ENCODE results near the gene NR3C1.

The NR3C1 gene

DNA sequence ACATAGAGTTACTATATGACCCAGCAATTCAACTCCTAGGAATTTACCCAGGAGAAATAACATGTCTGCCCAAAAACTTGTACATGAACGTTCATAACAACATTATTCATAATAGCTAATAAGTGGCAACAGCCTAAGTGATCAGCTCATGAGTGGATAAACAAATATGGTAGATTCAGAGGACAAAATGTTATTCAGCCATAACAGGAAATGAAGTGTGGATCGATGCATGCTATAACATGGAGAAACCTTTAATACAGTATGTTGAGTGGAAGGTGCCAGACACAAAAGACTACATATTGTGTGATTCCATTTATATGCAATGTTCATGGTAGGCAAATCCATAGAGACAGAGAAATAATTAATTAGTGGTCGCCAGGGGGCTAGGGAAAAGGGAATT lies 22.3 kb upstream of the NR3C1 start:
- DNase-seq, result no peak

DNA sequence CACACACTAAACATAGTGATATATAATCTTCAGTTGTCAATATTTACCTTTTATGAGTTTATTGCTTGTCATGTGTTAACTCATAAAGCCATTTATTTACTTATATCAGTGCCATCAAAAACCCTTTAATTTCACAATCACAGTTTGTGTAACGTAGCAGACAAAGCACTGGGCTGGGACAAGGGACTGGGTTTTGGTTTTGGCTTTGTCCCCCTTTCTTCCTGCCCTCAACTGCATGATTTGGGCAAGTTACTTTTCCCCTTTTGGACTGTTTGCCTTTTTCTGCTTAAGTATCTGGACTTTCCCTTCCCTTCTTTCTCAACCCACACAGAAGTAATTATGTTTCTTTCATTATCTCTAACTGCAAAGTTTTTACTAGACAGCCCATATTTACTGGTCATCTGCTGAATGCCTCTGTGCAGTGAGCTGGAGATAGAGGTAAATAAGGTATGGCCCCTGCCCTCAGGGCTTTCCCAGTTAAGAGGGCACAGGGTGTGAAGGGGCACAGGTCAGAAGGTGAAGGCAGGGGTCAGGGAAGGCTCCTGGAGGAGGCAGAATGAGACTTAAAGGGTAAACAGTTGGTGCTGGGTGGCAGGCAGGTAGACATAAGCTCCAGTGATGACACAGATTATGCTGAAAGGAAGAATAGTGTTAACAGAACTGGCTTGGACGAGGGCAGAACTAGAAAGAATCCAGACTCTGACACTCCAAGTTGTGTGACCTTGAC lies 14.8 kb upstream of the NR3C1 start:
- no peak for DNase-seq

DNA sequence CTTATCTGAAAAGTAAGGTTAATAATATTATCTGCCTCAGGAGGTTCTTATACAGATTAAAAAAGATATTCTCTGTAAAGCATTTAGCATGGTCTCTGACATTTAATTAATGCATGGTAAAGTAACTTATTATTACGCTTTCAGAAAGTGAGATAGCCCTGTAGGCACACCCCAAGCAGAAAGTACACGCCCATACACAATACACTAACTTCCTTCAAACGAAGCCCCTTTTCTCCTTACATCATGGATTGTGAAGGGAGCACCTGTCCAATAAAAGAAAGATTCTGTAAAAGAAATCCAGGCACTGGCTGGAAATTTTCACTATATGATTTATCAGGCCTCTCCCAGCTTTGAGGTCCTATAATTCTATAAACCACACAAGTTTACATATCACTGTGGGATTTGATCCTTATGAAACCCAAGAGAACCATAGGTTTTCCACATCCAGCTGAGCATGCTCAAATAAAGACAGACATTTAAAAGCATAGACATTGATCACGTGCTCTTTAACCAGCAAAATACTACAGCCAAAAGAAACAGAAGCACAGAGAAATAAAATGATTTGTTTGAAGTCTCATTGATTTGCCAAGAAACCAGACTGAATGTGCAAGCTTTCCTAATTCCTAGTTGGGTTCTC lies 14.1 kb upstream of the NR3C1 start:
- DNase-seq, result no peak

DNA sequence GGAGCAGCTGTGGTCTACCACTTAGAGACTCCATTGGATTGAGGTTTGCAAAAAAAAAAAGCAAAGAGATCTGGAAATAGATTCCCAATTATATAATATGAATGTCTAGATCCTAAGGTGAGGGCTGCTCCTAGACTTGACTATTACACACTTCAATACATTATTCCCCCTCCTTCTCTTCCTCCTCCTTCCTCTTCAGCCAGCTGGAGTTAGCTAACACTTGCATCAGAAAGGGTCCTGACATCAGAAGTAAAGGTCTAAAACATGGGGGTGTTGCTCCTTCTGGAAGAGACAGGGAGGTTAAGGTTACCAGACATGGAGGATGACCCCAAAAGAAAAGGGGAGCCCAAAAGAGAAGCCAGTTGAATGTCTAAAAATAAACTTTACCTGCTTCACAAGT lies 12.9 kb upstream of the NR3C1 start:
- no peak for DNase-seq

DNA sequence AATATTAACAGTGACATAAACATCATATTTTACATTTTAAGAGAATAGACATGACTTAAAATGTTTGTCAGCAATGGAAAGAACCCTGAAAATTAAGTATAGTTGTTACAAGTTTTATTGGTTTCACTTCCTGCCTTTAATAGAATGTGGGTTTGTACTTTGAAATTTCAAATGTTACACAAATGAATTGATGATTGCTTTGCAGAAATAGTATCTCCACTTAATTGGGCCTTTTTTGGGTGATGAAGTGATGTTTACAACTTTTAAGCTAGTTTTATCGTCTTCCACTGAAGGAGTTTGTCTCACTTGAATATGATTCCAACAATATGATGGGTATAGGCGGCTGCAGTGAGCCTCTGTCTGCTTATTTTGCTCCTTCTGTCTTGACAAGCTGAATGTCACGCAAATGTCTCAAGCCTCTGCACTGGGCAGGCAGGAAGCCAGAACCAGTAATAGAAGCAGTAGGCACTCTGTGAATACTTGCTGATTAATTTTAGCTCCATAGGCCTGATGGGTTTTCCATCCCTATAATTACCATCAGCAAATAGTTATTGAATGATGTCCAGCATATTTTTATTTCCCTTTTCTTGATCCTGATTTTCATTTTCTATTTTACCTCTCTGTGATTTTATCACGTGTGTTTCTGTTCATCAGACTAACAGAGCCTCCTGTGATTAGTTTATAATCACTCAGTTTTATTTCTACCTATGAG lies 10.6 kb upstream of the NR3C1 start:
- no peak for DNase-seq

DNA sequence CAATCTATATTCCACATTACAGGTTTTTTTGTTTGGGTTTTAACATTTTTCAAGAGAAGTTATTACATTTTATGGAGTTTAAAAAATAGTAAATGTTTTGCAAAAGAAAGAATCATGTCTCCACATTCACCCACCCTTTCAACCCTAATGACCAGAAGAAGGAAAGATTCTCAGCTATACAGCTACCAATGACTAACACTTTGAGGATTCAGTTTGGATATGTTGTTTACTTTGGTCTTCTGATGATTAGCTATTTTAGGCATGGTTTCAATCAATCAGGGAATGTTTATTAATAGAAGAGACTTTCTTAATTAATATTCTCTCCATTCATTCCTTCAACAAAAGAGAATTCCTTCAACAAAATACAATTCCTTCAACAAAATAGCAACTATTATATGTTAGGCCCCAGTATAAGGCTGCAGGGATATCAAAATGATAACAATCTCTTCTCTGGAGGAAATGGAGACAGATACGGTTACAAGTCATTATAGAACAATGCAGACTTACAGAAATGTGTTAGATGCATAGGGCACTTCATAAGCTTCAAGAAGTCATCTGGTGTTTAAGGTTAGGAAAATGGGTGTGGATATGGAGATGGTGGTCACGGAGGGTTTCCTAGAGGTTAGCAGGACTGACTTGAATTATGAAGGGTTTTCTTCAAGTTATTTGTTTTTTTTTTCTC lies 9.3 kb upstream of the NR3C1 start:
- DNase-seq, result no peak

DNA sequence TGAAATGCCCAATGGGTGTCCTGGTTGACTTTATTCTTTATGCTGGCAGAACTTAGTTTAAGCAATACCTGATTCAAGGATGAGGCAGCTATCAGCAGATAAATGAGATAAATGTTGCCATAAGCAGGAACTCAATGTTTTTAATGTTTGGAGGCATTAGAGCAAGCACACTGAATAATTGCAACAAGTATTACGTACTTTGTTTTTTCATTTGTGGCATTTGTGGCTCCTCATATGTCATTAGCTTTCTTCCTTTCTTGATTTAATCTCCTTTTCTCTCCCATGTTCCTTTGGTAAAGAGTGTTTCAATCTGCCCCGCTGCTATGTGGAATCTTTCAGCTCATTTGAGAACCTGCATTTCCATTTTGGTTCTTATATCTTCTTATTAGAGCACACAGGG lies 6.4 kb upstream of the NR3C1 start:
- DNase-seq, result no peak

DNA sequence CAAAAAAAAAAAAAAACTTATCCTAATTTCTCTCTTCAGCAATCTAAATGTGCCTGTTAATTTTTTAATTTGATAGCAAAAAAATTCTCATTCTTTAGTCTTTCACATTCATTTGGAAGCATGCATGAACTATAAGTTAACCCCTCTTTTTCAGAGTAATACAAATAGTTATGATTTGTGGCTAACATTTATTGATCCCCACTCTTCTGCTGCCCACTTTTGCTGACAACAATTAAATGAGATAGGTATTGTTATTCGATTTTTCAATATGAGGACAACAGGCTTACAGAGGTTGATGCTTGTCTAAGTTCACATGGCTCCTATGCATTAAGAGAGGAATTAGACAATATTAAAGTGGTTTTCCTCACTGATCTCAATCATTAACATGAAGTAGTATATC lies 2.9 kb upstream of the NR3C1 start:
- no peak for DNase-seq

DNA sequence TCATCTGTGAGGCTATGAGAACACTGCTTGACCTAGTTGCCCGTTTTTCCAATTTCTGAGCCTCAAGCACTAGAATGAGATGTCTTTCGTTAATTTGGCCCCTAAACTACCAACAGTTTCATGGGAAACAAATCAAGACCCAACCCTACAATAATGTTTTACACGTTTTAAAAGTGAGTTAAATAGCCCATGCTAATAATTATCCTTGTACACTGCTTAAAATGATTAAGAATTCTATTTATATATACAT lies 2.3 kb upstream of the NR3C1 start:
- DNase-seq, result no peak

DNA sequence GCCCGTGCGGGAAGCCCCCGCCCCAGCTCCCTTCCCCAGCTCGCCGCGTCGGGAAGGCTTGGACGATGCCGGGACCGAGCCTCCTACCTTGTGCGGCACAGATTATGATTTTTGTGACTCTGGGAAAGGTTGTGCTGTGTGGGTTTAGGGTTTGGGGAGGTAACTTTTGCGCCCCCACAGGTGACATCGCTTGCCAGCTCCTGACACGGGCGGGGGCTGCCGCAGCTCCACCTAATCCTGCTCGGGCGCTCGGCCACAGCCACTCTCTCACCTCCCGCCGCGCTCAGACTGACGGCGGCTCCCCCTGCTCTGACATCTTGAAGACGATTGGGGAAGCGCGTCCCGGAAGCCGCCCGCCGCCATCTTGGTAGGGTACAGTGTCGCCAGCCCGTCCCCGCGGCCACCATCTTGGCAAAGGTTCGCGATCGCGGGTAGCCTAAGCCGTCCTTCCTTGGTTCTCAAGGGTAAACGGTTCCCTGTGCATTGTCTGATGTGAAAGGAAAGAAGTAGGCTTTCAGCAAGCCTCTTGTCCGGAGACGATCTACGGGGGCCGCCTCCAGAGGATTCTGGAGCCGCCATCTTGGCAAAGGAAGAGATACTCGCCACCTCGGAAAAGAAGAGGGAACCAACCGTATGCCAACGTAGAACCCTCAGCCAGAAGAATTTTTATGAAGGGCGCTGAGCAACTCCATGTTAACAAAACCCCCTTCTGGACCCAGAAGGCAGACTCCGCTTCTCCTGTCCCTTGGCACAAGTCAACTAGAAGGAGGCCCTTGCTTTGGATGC lies 1.8 kb upstream of the NR3C1 start:
- DNase-seq, result peak; percentile 92

DNA sequence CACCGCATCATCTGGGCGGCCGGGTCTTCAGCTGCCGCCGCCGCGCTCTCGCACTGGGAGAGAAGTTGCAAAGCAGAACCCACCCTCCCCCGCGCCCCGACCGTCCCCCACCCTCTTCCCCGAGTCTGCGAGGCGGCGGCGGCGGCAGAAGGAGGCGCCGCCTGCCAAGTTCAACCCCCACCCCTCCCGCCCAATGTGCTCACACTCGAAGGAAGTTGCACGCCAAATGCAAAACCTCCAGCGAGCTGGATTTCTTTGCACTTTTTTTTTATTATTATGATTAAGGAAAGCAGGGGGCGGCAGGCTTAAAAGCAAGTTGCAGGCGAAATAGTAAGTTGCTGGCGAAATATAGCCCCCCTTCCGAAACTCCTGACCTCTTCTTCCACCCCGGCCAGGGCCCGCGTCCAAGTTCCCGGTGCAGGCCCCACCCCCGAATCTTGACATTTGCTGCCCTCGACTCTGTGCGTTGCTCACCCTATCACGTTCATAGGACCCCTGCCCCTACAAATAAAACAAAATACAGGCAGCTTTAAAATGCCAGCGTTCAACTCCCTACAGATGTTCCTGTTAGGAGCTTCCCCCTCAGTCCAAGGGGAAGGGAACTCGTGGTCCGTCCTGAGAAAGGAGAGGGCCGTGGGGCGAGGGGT lies 1.1 kb upstream of the NR3C1 start:
- peak; percentile 76 for DNase-seq

DNA sequence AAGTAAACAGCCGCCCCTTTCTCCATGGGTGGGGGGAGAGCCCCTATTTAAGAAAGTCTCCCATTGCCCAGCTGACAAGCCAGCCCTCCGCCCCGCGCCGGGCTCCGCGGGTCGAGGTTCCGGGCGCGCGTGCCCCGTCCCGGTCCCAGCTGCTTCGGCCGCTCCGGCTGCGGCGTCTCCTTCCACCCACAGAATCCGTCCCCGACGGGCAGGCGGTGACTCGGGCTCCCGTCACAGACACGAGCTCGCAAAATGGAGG lies 223 bp downstream of the NR3C1 start:
- DNase-seq, result no peak

DNA sequence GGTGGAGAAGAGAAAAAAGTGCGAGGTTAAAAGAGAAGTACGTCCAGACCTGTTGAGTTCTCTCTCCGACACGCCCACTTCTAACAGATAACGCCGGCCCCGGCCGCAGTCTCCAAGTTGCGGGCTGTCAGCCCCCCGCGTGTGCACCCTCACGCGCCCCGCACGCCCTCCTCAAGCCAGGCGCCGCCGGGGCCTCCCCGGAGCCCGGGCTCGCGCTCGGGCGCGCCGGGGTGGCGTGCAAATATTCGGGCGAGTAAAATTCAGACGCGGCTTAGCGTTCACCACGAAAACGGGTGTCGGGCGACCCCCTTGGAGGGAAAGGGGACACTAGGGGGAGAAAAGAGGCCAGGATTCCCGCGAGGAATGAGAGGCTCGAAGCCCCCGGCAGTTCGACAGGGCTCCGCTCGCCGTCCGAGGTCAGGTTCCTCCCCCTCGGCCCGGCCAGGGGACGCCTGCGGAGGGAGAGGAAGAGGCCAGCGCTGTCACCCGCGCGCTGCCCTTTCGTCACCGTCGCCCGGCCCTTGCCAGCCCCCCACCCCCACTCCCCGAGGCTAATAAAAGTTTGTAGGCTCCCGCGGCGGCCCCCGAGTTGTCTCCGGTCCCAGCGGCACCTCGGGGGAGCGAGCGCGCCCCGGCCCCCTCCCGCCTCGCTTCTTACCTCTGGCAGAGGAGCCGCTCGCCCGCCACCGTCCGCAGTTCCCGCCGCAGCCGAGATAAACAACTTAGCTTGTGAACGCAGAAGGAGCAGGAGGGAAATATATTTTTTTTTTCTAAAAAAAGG lies 743 bp downstream of the NR3C1 start:
- peak; percentile 65 for DNase-seq

DNA sequence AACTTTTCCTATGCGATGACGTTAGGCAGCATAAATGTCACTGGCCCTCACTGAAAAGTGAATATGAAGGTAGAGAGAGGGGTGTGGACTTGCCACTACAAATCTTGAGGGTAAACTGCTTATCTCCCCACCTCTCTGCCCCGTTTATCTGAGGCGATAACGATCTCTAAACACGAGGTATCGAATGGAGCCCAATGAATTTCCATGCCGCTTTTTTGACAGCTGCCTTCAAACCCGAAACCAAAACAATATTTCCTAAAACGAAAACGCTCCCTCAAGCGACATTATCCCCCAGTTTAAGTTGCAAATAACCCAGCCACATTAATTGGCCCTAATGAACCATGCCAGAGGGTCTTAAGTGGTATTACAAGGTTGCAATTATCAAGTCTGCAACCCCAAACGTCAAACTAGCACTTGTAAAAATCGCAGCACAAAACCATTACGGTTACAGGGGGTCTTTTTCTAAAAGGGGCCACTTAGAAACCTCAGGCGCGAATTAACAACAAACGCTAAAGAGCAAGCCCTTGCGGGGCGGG lies 1.4 kb downstream of the NR3C1 start:
- no peak for DNase-seq

DNA sequence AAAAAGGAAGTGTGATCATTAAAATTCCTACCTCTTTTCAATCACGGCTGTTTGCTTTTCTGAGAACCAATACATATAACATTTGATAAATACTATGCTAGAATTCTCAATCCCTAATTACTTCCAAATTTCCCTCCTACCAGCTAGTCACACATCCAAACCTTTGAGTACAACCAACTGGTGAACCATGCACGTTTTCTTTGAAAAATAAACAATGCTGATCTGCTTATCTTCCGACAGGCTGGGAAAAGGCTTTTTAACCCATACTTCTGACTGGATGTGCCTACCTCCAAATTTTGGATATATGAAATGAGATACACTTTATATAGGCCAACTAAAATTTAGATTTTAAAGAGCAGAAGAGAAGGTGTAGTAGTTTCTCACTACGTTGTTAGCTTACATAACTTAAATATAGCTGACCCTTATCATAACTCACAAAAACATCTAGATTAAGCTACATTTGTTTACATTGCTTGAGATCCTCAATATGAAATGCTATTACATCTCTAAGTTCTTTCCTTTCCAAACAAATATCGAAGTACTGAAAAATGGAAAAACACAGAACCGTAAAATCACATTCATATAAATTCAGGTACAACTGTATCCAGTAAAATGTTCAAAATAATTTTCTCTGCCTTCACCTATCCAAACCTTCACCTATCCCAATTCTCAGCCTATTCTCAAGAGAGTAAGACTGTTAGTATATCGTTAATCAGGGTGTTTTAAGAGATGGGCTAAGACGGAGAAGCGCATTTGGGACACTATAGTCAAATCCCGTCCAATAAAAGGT lies 2.1 kb downstream of the NR3C1 start:
- DNase-seq, result no peak

DNA sequence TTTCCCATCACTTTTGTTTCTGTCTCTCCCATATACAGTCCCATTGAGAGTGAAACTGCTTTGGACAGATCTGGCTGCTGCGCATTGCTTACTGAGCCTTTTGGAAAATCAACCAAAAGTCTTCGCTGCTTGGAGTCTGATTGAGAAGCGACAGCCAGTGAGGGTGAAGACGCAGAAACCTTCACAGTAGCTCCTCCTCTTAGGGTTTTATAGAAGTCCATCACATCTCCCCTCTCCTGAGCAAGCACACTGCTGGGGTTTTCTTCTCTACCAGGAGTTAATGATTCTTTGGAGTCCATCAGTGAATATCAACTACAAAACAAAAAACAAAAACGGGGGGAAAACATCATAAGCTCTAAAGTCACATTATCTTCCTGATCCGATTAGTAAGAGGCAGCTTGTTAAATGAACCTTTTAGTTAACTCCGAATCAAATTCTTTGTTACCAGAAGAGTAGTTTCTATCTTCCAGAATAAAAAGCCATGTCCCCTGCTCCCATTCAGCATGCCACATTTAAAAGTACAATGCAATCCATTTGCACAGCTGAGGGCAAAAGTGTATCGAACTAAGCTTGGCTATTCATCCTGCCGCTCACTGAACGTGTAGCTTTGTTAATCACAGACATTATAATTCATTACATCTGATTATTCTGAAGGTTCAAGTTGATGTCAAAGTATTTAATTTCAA lies 2.8 kb downstream of the NR3C1 start:
- DNase-seq, result no peak

DNA sequence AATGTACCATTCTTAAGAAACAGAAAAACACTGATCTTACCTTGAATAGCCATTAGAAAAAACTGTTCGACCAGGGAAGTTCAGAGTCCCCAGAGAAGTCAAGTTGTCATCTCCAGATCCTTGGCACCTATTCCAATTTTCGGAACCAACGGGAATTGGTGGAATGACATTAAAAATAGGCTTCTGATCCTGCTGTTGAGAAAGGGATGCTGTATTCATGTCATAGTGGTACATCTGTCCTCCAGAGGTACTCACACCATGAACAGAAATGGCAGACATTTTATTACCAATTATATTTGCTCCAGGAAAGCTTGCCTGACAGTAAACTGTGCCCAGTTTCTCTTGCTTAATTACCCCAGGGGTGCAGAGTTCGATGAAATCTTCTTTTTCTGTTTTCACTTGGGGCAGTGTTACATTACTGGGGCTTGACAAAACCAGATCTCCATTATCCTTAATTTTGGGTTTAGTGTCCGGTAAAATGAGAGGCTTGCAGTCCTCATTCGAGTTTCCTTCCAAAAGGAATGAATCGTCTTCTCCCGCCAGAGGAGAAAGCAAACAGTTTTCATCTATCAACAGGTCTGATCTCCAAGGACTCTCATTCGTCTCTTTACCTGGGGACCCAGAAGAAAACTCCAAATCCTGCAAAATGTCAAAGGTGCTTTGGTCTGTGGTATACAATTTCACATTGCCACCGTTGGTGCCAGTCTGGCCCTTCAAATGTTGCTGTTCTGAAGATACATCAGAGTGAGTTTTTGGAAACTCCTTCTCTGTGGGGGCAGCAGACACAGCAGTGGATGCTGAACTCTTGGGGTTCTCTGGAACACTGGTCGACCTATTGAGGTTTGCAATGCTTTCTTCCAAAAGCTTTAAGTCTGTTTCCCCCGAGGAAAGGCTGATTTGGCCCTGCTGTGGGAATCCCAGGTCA lies 3.6 kb downstream of the NR3C1 start:
- no peak for DNase-seq

DNA sequence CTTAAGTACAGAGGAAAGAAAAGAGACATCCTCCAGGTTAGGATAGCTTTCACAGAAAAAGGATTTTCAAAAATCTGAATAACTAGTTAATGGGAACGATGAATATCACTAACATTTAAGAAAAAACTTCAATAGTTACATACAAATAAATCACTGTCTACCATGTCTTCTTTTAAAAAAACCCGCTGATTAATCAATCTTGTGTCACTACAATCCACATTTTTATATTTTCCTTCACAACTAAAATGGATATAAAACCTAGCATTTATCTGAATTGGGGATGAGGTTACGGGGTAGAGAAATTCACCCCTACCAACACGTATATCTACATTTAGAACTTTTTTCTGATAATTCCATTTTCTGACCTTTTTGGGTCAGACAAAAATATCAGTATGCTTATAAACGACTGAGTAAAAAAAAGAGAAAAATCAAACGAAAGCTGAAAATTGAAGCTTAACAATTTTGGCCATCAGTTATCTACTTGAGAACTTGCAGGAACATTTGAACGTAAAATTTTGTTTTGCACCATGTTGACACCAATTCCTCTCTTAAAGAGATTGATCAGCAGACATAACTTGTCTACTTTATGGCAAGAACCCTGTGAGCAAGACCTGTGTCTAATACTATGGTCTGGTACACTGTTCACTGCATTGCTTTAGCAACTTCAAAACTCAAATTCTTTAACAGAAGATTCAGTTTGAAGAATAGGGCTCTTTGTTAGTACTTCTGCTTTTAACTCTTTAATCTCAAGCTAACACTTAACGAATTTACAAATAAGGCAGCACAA lies 4.8 kb downstream of the NR3C1 start:
- no peak for DNase-seq

DNA sequence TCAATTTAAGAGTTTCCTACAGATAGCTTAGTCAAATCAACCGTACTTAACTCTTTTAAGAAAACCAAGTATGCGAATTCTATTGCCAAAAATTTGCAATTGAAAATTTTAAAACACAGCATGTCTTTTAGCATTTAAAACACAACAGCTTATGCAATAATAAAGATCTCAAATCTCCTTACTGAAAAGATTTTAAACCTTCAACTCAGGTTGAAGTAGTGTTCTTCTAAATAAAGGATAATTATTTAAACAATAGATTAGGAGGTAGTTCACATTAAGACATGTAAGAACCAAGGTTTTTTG lies 5.5 kb downstream of the NR3C1 start:
- DNase-seq, result no peak

Measured in activated CD4-positive, alpha-beta T cell treated with anti-CD3 and anti-CD28 coated beads for 48 hours (primary cell).